Measurements from ENCODE around the gene MYRFL. TPM values are rescaled to one million over a fixed set of nuclear protein-coding genes. Genes with fewer than 3 reads are reported as not detected.

Gene MYRFL
- total RNA-seq, 1 donor from 2014 or later: not detected

DNA sequence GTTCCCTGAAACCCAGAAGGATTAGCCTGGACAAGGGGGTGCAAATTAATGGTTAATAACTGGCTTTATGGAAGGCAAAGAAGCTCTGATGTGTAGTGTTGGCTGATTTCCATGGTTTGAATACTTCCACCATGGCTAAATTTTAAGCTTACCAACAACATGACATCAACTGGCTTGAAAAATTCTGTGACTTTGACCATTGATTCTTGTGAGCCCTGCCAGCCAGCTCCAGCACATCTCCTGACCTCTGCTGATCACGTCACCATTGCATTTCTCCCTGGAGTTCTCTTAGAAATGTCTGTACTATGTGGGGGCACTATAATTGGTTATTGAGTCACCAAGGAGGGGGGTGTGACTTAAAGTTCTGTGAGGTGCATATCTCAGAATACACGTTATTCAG is 171.2 kb downstream of the MYRFL start:
- H3K4me3 ChIP-seq (ENCODE audit: low read depth, low read length): no peak overlapping the region
- TF ChIP-seq, protein P1, sequence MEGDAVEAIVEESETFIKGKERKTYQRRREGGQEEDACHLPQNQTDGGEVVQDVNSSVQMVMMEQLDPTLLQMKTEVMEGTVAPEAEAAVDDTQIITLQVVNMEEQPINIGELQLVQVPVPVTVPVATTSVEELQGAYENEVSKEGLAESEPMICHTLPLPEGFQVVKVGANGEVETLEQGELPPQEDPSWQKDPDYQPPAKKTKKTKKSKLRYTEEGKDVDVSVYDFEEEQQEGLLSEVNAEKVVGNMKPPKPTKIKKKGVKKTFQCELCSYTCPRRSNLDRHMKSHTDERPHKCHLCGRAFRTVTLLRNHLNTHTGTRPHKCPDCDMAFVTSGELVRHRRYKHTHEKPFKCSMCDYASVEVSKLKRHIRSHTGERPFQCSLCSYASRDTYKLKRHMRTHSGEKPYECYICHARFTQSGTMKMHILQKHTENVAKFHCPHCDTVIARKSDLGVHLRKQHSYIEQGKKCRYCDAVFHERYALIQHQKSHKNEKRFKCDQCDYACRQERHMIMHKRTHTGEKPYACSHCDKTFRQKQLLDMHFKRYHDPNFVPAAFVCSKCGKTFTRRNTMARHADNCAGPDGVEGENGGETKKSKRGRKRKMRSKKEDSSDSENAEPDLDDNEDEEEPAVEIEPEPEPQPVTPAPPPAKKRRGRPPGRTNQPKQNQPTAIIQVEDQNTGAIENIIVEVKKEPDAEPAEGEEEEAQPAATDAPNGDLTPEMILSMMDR (conservative IDR thresholded peaks at IDR 0.05; ENCODE audit: low read depth, low read length): no peak
- DNase-seq (ENCODE audit: low read depth): no peak

DNA sequence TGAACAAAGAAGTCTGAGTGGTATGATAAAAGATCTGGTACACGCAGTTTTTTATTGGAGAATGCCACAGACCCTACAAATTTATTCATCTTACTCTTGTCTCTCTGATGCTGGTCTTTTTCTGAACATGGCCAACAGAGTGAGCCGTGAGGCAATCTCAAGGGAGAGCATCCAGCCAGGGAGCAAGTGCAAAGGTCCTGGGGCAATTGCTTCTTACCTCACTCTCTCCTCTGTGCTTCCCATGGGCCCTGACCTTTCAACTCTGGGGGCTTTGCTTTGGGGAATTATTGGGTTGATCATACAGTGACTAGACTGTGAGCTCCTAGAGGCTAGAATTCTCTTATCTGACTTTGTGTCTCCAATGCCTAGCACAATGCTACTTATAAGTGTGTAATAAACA is 171.7 kb downstream of the MYRFL start:
- no peak for DNase-seq (ENCODE audit: low read depth)
- no peak overlapping the region for H3K4me3 ChIP-seq (ENCODE audit: low read depth, low read length)
- TF ChIP-seq, protein P1 (conservative IDR thresholded peaks at IDR 0.05; ENCODE audit: low read depth, low read length): no peak

GRCh38 chr12:69998011-69998410 is 173.0 kb downstream of the MYRFL start:
- H3K4me3 ChIP-seq (ENCODE audit: low read depth, low read length): no peak overlapping the region
- no peak for DNase-seq (ENCODE audit: low read depth)
- TF ChIP-seq, protein P1 (conservative IDR thresholded peaks at IDR 0.05; ENCODE audit: low read depth, low read length): no peak

DNA sequence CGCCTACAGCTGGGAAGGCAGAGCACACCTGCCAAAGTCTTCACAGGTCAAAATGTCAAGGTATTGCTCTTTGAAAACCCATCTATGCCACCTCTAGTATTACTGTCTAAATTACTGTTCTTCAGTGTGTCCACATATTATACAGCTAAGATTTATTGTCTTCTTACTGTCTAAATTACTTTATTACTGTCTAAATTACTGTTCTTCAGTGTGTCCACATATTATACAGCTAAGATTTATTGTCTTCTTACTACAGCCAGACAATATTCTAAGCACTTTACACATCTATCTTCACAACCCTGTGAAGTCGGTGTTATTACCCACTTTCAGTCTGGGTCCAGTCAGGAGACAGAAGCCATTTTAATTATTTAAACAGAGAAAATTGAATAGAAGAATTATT is 173.9 kb downstream of the MYRFL start:
- DNase-seq (ENCODE audit: low read depth): no peak
- TF ChIP-seq, protein P1 (conservative IDR thresholded peaks at IDR 0.05; ENCODE audit: low read depth, low read length): no peak

DNA sequence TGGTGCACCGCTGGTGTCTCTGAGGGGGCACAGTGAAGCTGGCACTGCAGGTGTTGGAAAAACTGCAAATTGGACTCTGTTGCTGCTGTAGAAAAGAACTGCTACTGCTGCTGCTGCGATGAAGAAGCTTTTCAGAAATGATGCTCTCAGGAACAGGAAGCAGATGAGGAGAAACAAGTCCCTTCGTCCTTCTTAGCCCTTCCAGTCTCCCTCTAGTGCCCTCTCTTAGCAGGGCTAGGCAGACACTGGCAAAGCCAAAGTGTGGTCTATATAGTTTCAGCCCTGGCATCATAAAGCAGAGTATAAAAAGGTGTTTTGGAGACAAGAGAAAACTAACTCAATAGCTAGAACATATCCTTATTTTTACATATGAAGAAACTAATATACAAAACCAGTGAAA is 174.5 kb downstream of the MYRFL start:
- no peak overlapping the region for H3K4me3 ChIP-seq (ENCODE audit: low read depth, low read length)
- no peak for DNase-seq (ENCODE audit: low read depth)
- TF ChIP-seq, protein P1 (conservative IDR thresholded peaks at IDR 0.05; ENCODE audit: low read depth, low read length): no peak

More for the DNA sequence above, 173.9 kb downstream of the MYRFL start:
- H3K4me3 ChIP-seq (ENCODE audit: low read depth, low read length): no peak overlapping the region

- TF ChIP-seq, protein P1 (conservative IDR thresholded peaks at IDR 0.05; ENCODE audit: low read depth, low read length): no peak
- H3K4me3 ChIP-seq (ENCODE audit: low read depth, low read length): no peak overlapping the region
- no peak for DNase-seq (ENCODE audit: low read depth)
Observed at GRCh38 chr12:70002097-70002911, 177.3 kb downstream of the MYRFL start.

DNA sequence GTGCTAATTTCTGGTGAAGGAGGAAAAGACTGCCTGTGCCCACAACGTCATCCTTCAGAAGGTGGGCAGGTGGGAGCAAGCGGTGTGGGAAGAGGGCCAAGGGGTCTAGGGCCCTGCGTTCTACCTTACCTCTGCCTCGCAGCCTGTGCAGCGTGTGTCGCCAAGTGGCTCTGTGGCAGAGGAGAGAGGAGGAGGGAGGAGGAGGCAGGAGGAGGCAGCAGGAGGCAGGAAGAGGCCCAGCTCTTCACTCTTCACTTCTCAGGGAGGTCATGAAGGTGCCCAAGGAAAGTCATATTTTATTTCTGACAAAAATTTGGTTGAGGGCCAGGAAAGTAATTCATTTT is 177.9 kb downstream of the MYRFL start:
- H3K4me3 ChIP-seq (ENCODE audit: low read depth, low read length): no peak overlapping the region
- TF ChIP-seq, protein P1 (conservative IDR thresholded peaks at IDR 0.05; ENCODE audit: low read depth, low read length): no peak
- DNase-seq (ENCODE audit: low read depth): no peak
